GM19467 (cell line): ENCODE results near the gene MAST4.
"Not testable (repeated sequence)": the region's sequence is repeated elsewhere in the genome, so short reads cannot be mapped to it uniquely, and the experiment has no call there.

ENCODE experiments used
- ATAC-seq: cut with Tn5 transposase; IDR thresholded peaks from one replicate; pipeline ENCODE4 v1.9.1; 2021; ENCODE audit warnings: mild to moderate bottlenecking, moderate library complexity; ENCODE audit not compliant: unreplicated experiment

Gene MAST4

GRCh38 chr5:67102708-67103107, 506.5 kb downstream of the MAST4 start:
- ATAC-seq = no peak

DNA sequence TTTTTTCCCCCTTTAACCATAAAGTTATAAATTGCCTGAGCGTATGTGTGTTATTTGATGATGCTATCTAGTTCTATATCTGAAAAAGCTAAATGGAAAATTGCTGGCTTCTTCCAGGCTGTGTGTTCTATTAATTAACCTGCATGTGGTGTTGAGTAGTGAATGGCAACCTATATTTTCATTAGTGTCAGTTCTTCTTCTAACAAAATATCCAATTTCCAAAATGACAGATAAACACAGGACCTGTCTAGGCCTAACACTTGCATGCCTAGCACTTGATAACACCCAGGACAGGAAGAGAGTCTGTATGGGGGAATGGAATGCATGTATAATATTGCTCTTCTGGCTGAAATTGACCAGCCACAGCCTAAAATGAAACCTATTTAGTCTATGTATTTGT, 508.7 kb downstream of the MAST4 start:
- ATAC-seq = no peak

DNA sequence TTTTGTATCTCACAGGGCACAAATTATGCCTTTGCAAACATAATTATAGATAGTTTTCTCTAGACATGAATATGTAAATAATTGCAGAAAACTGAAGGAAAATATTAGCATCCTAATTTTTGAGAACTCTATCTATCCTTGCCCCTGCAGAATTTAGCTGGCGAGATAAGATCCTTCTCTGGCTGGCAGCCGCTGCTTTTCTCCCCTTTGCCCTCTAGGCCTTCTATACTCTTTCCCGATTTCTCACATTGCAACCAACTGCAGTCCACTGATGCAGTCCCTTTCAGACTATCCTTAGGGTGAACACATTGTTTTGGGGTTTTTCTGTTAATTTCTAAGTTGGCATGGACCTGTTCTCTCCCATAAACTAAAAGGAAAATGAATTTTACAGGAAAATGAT, 509.1 kb downstream of the MAST4 start:
- ATAC-seq = no peak

DNA sequence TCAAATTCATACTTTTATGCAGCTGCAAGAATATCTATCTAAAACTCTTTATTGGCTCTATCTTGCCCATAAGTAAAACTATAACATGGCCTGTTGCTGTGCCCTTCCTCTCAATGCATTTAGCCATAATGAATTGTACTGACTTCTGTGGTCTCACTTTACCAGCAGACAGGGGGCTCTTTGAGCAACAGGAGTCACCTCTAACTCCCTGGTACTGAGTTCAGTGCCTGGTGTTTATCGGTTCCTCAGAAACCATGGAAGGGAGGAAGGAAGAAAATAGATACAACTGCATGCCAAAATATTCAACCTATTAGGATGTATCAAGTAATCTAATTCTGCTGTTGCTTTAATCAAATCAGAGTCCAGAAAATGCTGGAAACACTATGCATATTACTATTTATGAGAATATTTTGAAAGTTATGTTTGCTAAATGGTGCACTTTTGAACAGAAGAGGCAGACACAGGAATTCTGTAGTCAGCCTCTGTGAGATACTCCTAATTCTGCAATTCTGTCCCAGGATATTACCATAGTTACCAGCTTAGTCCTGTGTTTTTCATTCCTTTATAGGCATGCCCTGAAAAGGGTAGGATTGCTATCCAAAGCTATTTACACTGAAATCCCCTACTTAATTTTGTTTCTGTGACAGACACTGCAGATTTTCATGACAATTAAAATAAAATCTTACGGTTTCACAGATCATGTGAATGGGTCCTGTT, 510.6 kb downstream of the MAST4 start:
- ATAC-seq = no peak

DNA sequence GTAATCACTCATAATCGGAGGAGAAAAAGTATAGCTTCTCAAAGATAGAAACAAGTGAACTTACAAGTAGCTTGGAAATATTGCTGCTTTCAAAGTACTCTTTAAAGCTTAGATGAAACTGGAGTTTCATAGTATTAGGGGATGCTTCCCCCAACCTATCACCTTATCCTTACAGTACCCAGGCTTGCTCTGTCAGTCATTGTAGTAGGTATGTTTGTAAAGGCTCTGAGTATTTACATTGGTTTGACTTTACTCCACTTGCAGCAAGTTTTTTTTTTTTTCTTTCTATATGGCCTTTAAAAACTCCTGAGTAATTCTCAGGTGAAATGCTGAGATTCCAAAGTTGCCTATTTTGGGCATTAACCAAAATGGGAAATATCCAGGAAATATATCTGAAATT, 515.6 kb downstream of the MAST4 start:
- ATAC-seq = no peak

DNA sequence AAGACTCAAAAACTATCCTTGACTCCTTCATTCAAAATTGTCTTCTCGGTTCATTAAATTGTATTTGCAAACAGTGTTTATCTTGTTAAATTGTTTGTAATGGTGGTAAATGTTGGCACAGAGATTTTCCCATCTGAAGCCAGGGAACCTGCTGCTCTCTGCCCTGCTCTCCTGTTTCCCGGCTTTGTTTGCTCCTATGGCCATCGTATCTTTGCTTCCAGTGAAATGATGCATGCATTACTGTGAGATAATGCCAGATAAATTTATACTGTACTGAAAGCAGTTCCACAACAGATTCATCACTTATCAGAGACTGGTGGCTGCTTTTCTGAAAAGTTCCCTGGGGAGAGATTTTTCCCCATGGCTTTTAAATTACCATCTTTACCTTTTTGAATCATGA, 519.1 kb downstream of the MAST4 start:
- ATAC-seq = no peak

GRCh38 chr5:67115817-67116216, 519.6 kb downstream of the MAST4 start:
- no peak for ATAC-seq

- no peak for ATAC-seq
Measured at GRCh38 chr5:67118050-67118620, 521.9 kb downstream of the MAST4 start.

DNA sequence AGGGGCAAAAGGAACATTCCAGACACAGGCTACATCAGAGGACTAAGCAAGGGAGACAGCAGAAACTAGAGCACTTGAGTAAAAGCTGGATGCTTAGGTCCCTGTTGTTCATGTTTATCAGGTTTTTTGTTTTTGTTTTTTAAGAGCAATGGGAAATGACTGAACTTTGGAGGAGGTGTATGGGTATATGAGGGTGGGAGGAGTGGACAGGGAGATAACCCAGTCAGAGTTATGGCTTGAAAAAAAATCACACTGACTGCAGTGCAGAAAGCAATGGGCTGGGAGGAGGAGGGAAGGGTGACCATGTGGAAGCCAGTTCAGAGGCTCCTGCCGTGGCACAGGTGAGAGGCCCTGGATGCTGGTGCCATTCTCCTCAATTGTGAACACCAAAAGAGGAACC, 522.8 kb downstream of the MAST4 start:
- no peak for ATAC-seq

GRCh38 chr5:67120032-67120431, 523.8 kb downstream of the MAST4 start:
- ATAC-seq = no peak

DNA sequence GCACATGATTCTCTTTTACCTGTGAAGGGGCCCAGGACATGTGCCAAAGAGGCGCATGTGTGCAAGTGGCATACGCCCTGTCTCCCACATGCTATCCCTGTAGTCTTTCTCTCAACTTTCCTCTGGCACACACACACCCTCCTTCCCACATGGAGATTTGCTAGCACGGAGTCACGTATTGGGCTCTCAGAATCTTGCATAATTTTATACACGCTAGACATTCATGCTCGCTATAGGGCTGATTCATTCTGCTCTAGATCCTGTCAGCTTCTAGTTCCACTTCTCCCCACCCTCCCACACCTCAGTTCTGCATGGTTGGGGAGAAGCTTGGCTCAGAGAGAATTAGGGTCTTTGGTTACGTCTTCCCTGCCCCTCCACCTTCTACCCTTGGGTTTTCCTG, 527.6 kb downstream of the MAST4 start:
- ATAC-seq = no peak

DNA sequence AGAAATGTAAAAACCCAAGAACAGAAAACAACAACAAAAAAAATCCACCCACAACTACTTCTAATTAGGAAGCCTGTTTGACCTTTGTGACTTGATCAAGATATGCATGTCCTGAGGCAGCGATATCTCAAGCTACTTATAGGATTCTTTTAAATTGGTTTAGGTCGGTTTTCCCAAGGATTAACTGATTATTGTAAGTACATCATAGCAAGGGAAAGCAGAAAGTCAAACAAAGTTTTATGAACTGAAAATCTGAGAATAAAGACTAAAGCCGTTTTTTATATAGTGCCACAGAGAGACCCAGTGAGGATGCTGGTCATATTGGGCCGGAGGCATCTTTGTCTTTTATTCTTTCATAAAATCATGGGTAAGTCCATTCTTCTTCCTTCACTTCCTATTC, 528.4 kb downstream of the MAST4 start:
- ATAC-seq = no peak

- ATAC-seq = not testable (repeated sequence)
Measured at GRCh38 chr5:67127347-67127895, 531.2 kb downstream of the MAST4 start.

DNA sequence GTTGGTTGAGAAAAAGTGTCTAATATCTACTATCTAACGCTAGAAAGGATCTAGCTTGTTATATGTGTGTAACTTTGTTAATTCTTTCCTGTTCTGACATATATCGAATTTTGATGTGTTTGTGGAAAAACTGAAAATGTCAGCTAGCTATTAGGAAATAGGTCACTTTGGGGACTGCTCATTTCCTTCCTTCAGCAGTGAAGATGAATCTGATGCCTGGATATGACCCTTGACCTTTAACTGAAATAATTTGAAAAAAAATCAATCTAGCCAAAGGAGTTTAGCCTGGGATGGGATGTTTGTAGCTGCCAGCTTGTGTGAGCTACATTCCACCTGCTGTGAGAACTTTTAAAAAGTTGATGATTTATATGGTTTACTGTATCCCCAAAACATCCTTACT, 533.6 kb downstream of the MAST4 start:
- no peak for ATAC-seq

DNA sequence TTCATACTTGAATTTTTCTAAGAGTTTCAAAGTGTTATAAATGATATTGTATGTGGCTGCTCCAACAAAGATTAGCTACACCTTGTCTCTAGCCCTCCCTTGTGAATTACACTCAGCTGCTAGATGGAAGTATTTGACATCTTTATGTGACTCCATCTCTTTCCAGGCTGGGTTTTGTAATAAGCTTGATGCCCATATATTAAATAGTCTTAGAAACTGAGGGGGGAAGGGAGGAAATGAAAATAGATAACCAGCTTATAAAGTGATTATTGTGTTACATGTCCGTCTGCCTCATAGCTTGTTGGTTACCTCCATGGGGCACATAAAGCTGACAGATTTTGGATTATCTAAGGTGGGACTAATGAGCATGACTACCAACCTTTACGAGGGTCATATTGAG, 537.0 kb downstream of the MAST4 start:
- no peak for ATAC-seq

DNA sequence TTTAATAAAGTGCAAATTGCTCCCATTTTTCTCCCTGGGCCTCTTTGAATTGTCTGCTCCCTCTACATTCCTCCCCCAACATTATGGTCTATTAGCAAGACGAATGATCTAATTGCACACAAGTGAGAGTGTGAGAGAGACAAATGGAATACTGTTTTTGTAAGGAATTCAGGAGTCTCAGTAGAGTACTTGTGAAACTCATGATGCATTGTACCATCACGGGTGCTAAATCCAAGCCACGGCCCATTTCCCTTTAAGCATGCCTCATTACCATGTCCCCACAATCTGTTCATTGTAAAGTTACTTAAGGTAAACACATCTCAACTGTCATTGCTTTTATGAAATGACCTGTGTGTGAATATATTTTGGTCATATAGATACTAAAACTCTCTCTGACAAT, 537.6 kb downstream of the MAST4 start:
- ATAC-seq = no peak

- ATAC-seq = no peak
Measured at GRCh38 chr5:67135381-67135984, 539.3 kb downstream of the MAST4 start.

DNA sequence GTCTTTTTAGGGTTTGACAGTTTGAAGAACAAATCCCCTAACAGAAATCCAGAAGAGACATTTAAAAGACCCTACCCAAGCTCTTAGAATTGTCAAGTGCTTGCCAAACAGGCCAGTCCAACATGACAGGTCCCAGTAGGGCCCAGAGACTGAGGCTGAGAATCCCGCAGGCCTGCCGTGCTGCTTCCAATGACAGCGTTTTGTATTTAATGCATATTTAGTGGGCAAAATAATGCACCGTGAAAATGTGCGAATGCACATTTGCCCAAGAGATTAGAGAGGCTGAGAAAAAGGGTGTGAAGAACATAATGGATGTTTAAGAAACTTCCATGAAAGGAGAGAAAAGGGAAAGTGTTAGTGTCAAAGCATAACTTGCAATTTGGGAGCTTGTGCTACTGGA, 542.8 kb downstream of the MAST4 start:
- ATAC-seq = no peak

GRCh38 chr5:67140413-67140812, 544.2 kb downstream of the MAST4 start:
- ATAC-seq = no peak

DNA sequence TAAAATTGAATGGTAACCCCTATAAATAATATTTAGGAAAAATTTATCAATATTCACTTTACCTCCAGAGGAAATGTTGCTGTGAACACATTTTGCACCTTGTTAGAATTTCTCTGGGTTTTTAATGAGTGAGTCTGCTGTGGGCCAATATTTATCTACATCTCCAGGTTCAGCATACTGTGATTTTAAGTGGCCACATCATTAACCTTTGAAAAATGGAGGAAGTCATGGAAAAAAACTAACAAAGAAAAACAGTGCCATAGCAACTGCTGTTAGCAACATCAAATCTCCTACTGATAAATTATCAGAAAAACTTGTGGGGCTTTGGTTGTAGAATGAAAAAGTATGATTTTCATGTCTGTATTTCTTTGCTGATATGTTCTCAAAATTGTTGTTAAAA, 545.5 kb downstream of the MAST4 start:
- ATAC-seq = no peak

GRCh38 chr5:67142816-67143215, 546.6 kb downstream of the MAST4 start:
- no peak for ATAC-seq

- no peak for ATAC-seq
Measured at GRCh38 chr5:67143549-67143948, 547.4 kb downstream of the MAST4 start.
